Skeletal muscle satellite cell (primary cell): ENCODE measurements around the gene CPA5. TPM values are rescaled to one million over a fixed set of nuclear protein-coding genes. Genes with fewer than 3 reads are reported as not detected.

ENCODE experiments used
- H3K27me3 ChIP-seq: 2 replicates; pipeline ENCODE4 v1.7.0; 2013; ENCODE audit warnings: low read length; ENCODE audit not compliant: control insufficient read depth, insufficient read depth
- H3K36me3 ChIP-seq: 2 replicates; pipeline ENCODE4 v1.7.0; 2013; ENCODE audit warnings: mild to moderate bottlenecking, control low read depth, low read length; ENCODE audit not compliant: insufficient read depth
- H3K4me1 ChIP-seq: 2 replicates; pipeline ENCODE4 v1.7.0; 2013; ENCODE audit warnings: low read length; ENCODE audit not compliant: control insufficient read depth, insufficient read depth
- H3K4me2 ChIP-seq: 2 replicates; pipeline ENCODE4 v1.7.0; 2013; ENCODE audit warnings: mild to moderate bottlenecking, low read length
- H3K4me3 ChIP-seq: 2 replicates; pipeline ENCODE4 v1.7.0; 2013; ENCODE audit warnings: low read length
- H3K9ac ChIP-seq: 2 replicates; pipeline ENCODE4 v1.7.0; 2013; ENCODE audit warnings: mild to moderate bottlenecking, low read depth, low read length, moderate library complexity
- H3K9me3 ChIP-seq: replicated peaks from 2 replicates; pipeline ENCODE4 v1.7.0; 2013; ENCODE audit warnings: mild to moderate bottlenecking, control low read depth, low read length
- total RNA-seq: library from RNA; depleted of rRNA; stranded (reverse); fragments of >200 nt; gene quantifications from 2 replicates; pipeline ENCODE4 v1.2.3, GENCODE V29; 2012; rRNA removed

The CPA5 gene
- total RNA-seq: not detected in 2 replicates

- peaks cover 21% of the 10 kb centered on the region for H3K27me3 ChIP-seq
- no peaks in the 10 kb centered on the region for H3K9me3 ChIP-seq
- H3K4me3 ChIP-seq: peak within 1 kb of the TSS; percentile 15
- H3K9ac ChIP-seq: no peak within 1 kb of the TSS
- peak within 1 kb of the TSS; percentile 46 for H3K4me2 ChIP-seq
- H3K4me1 ChIP-seq: peaks cover 2% of the 10 kb centered on the region
- H3K36me3 ChIP-seq: no peaks in the 10 kb centered on the region
Observed at GRCh38 chr7:130344271-130344866, at the start of gene CPA5. CPA5 (plus strand) TSS chr7:130344816; CDS start chr7:130346486, 1,670 bp downstream.

GRCh38 chr7:130296221-130296951, 48.2 kb upstream of the CPA5 start:
- no peak overlapping the region for H3K4me3 ChIP-seq
- H3K4me1 ChIP-seq: peaks cover 36% of the 10 kb centered on the region
- H3K36me3 ChIP-seq: no peaks in the 10 kb centered on the region
- H3K4me2 ChIP-seq: peak overlapping the region; percentile 46
- no peaks in the 10 kb centered on the region for H3K9me3 ChIP-seq
- no peak overlapping the region for H3K9ac ChIP-seq
- H3K27me3 ChIP-seq: peaks cover 7% of the 10 kb centered on the region

- H3K27me3 ChIP-seq: peaks cover 12% of the 10 kb centered on the region
- no peak overlapping the region for H3K9ac ChIP-seq
- no peaks in the 10 kb centered on the region for H3K36me3 ChIP-seq
- H3K4me1 ChIP-seq: peaks cover 28% of the 10 kb centered on the region
- H3K4me2 ChIP-seq: no peak overlapping the region
- no peaks in the 10 kb centered on the region for H3K9me3 ChIP-seq
- no peak overlapping the region for H3K4me3 ChIP-seq
Observed at GRCh38 chr7:130297628-130298543, 46.7 kb upstream of the CPA5 start.

- peaks cover 20% of the 10 kb centered on the region for H3K4me1 ChIP-seq
- peaks cover 14% of the 10 kb centered on the region for H3K27me3 ChIP-seq
- H3K9me3 ChIP-seq: no peaks in the 10 kb centered on the region
- no peak overlapping the region for H3K4me3 ChIP-seq
- no peaks in the 10 kb centered on the region for H3K36me3 ChIP-seq
- no peak overlapping the region for H3K4me2 ChIP-seq
- H3K9ac ChIP-seq: no peak overlapping the region
Observed at GRCh38 chr7:130298544-130299326, 45.9 kb upstream of the CPA5 start.

GRCh38 chr7:130299866-130300265, 44.8 kb upstream of the CPA5 start:
- H3K27me3 ChIP-seq: peaks cover 18% of the 10 kb centered on the region
- no peaks in the 10 kb centered on the region for H3K9me3 ChIP-seq
- H3K9ac ChIP-seq: no peak overlapping the region
- H3K4me1 ChIP-seq: peaks cover 10% of the 10 kb centered on the region
- H3K36me3 ChIP-seq: no peaks in the 10 kb centered on the region
- no peak overlapping the region for H3K4me3 ChIP-seq
- no peak overlapping the region for H3K4me2 ChIP-seq

- Histone ChIP-seq H3K27me3 (peaks cover 31% of the 10 kb centered on the region), H3K4me1 (no peaks in the 10 kb centered on the region), H3K9me3 (no peaks in the 10 kb centered on the region), H3K4me3 (no peak overlapping the region), H3K4me2 (no peak overlapping the region), H3K36me3 (no peaks in the 10 kb centered on the region), H3K9ac (no peak overlapping the region)
Observed at GRCh38 chr7:130301501-130302020, 43.1 kb upstream of the CPA5 start.

- H3K36me3 ChIP-seq: no peaks in the 10 kb centered on the region
Observed at GRCh38 chr7:130302649-130303048, 42.0 kb upstream of the CPA5 start.

GRCh38 chr7:130303127-130303526, 41.5 kb upstream of the CPA5 start:
- Histone ChIP-seq H3K4me1 (no peaks in the 10 kb centered on the region), H3K4me3 (no peak overlapping the region), H3K27me3 (peaks cover 28% of the 10 kb centered on the region), H3K4me2 (no peak overlapping the region), H3K36me3 (no peaks in the 10 kb centered on the region), H3K9me3 (no peaks in the 10 kb centered on the region), H3K9ac (no peak overlapping the region)

More at GRCh38 chr7:130302649-130303048, 42.0 kb upstream of the CPA5 start:
- no peak overlapping the region for H3K4me2 ChIP-seq
- peaks cover 31% of the 10 kb centered on the region for H3K27me3 ChIP-seq
- H3K9me3 ChIP-seq: no peaks in the 10 kb centered on the region
- no peak overlapping the region for H3K9ac ChIP-seq
- H3K4me3 ChIP-seq: no peak overlapping the region
- H3K4me1 ChIP-seq: no peaks in the 10 kb centered on the region

GRCh38 chr7:130303551-130303950, 41.1 kb upstream of the CPA5 start:
- H3K9ac ChIP-seq: no peak overlapping the region
- H3K9me3 ChIP-seq: no peaks in the 10 kb centered on the region
- H3K27me3 ChIP-seq: peaks cover 27% of the 10 kb centered on the region
- H3K4me2 ChIP-seq: no peak overlapping the region
- H3K4me1 ChIP-seq: no peaks in the 10 kb centered on the region
- no peaks in the 10 kb centered on the region for H3K36me3 ChIP-seq
- no peak overlapping the region for H3K4me3 ChIP-seq

GRCh38 chr7:130303982-130304381, 40.6 kb upstream of the CPA5 start:
- Histone ChIP-seq H3K9me3 (no peaks in the 10 kb centered on the region), H3K4me1 (no peaks in the 10 kb centered on the region), H3K9ac (no peak overlapping the region), H3K4me3 (no peak overlapping the region), H3K27me3 (peaks cover 27% of the 10 kb centered on the region), H3K4me2 (no peak overlapping the region), H3K36me3 (no peaks in the 10 kb centered on the region)
